ENCODE results near the gene QRICH2.

DNA sequence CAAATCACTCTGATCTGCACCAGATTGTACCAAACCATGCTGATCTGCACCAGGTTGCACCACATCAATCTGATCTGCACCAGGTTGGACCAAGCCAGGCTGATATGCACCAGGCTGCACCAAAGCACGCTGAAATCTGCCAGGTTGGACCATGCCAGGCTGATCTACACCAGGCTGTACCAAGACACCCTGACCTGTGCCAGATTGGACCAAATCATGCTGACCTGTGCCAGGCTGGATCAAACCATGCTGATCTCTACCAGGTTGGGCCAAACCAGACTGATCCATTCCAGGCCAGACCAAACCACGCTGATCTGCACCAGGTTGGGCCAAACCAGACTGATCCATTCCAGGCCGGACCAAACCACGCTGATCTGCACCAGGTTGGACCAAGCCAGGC, 15.5 kb downstream of the QRICH2 start:
- TF ChIP-seq, protein P1, sequence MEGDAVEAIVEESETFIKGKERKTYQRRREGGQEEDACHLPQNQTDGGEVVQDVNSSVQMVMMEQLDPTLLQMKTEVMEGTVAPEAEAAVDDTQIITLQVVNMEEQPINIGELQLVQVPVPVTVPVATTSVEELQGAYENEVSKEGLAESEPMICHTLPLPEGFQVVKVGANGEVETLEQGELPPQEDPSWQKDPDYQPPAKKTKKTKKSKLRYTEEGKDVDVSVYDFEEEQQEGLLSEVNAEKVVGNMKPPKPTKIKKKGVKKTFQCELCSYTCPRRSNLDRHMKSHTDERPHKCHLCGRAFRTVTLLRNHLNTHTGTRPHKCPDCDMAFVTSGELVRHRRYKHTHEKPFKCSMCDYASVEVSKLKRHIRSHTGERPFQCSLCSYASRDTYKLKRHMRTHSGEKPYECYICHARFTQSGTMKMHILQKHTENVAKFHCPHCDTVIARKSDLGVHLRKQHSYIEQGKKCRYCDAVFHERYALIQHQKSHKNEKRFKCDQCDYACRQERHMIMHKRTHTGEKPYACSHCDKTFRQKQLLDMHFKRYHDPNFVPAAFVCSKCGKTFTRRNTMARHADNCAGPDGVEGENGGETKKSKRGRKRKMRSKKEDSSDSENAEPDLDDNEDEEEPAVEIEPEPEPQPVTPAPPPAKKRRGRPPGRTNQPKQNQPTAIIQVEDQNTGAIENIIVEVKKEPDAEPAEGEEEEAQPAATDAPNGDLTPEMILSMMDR (conservative IDR thresholded peaks at IDR 0.05; ENCODE audit: low read length): no peak
- no peak for TF ChIP-seq EZH2phosphoT487 (IDR thresholded peaks at IDR 0.05; ENCODE audit: borderline replicate concordance, low read depth, low read length)
